Stimulated activated CD8-positive, alpha-beta memory T cell treated with anti-CD3 and anti-CD28 coated beads, Interleukin-12 subunit alpha, Interleukin-12 subunit beta, amount 100 ng/mL, for 24 hours (primary cell): Measurements from ENCODE around the gene ZNF385B.

Experiments
- DNase-seq: peaks from one replicate; pipeline ENCODE4 v3.0.0-alpha.2; 2020; ENCODE audit errors: extremely low read depth

Gene ZNF385B

DNA sequence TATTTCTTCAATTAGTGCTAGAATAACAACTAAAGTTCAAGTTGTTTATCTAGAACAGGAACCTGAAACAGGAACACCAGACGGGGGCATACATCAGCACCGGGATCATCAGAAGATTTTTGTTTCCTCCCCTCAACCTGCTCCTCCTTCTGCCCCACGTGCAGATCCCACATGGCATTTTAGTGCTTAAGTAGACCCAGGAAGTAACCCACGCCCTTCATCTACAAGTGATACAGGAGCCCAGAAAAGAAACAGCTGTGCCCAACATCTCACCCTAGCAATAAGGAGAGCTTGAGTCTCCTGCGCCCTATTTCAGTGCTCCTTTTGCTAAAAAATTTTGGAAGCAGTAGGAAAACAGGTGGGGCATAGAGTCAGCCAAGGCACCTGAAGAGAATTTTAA, 5.2 kb downstream of the ZNF385B start:
- DNase-seq: no peak

DNA sequence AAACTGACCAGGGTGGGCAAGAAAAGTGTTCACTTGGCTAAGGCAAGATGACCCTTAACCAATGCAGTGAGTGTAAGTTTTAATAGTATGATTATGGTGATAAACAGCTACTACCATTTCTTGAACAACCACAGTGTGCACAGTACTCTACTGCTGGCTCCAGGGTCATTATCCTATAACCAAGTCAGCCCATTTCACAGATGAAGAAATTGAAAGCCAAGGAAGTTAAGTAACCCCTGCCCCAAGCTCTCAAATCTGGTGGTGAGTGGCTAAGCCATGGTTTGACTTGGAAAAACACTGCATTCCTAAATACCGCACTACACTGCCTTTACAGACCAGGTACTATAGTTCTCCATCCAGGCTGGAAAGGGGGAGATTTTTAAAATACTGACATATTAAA, 5.7 kb downstream of the ZNF385B start:
- DNase-seq: no peak

DNA sequence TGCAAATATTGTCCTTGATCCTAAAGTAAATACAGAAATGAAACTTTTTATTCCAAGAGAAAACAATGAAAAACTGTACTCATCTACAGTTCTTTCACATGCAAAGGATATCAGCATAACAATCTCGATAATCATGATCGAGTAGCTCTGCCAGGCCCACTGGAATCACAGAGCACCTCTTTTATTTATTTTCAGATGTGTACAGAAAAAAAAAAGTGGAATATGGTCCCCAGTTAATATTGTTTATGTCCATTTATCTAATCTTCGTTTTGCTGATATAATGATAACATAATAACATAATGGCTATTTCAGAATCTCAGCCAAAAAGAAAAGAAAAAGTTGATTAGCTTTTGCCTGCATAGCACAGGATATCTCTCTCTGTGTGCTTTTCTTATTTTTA, 6.5 kb downstream of the ZNF385B start:
- DNase-seq: no peak

DNA sequence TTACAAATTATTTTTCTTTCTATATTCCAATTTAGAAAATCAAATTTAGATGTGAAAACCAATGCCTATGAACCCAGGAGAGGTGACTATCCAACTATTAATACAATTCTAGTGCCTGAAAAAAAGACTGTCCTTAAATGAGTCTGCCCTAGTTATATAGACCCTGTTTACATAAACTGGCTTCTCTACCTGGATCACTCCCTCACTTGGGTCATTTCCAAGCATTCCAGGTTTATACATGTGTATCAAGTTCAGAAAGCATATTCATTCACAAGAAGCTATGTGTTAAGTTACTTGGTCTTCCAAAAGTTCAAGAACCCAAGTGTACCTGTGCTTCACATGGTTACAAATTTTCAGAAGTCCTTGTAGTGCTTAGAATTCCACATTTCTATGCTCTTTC, 8.3 kb downstream of the ZNF385B start:
- no peak for DNase-seq

DNA sequence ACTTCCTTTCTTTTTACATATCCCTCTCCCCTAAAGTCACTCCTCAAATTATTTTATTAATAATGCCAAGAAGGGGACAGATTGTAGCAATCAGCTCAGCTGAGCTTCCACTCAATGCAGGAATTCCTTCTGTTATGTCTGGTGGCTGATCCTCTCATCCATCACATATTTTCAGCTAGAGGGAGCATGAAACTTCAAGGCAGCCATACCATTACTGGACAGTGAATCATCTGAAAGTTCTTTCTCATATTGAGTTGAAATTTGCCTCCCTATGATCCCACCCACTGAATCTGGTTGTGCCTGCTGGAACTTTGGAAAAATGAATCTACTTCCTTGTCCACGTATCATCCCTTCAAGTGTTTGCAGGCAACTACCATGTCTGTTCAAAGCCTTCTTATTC, 11.2 kb downstream of the ZNF385B start:
- DNase-seq: no peak

DNA sequence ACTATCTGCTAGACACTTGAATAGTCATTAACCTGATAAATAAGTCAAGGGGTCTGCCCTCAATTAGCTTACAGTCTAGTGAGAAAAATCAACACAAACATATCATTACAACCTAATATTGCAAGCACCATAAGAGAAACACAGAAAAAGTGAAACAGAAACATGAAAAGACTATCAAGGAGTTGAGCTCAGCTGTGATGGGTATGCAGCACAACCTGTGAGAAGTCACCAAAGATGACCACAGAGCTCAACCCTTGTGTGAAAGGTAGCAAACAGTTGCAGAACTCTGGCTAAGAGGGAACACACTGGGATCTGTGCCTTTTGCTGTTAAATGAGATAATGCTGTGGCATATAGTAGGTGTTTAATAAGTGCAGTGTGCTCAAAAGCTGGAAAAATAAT, 11.7 kb downstream of the ZNF385B start:
- no peak for DNase-seq

DNA sequence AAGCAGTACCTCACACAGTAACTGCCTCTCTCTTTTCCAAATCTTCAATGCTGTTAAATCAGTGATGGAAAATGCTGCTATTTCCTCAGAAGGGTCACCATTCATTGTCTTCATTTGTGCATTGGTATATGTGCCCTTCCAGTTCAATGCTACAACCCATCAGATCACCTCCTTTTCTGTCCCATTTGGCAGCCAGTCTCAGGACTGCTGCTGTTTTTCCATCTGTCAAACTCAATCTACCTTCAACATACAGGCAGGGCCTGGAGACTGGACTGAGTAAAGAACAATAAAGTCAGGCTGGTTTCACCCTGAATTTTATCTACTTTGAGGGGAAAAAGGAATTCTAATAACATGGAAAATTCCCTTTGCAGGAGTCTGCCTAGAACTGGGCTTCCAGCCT, 17.9 kb downstream of the ZNF385B start:
- DNase-seq: no peak

DNA sequence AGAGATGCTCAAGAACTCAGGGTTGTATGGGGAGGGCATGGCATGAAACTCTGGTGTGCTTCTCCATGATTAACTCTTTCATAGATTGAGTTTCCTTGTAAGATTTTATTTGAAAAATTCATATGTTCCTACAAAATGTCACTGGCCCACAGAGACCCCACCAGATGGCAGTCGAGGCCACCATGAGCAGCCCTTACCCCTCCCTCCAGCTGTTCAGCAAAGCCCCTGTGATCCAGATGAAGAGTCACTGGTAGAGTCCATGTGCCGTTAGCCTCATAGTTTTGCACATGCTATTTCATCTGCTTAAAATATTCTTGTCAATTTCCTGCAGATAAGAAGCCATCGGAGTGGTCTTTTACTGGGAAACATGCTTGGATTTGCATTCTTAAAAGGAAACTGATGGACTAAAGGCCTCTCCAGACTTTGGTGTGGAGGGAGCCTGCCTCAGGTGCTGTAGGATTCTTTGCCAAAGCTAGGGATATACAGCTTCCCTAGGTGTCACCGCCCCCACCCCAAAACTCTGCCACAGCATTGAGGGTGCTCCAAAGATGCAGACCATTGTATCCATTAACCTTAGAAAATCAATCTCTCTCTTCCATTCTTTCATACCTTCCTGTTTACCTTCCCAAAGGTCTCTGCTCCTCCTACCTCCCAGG, 18.8 kb downstream of the ZNF385B start:
- no peak for DNase-seq

DNA sequence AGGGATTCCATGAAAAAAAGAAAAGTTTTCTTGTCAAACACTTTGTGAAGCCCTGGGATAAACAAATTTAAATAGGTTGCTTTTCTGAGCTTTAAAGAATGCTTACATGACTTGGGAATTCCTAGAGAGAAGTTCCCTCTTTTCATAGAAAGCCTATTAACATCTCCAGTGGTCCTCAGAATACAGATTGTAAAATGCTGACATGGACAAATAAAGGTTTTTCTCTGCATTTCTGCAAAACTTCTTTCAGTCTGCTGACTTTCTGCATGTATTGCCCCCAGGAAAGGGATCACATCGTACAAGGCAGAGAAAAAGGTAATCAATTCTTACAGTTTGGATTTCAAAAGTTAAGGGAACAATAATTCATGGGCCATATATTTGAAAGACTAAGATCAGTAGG, 20.6 kb downstream of the ZNF385B start:
- no peak for DNase-seq

DNA sequence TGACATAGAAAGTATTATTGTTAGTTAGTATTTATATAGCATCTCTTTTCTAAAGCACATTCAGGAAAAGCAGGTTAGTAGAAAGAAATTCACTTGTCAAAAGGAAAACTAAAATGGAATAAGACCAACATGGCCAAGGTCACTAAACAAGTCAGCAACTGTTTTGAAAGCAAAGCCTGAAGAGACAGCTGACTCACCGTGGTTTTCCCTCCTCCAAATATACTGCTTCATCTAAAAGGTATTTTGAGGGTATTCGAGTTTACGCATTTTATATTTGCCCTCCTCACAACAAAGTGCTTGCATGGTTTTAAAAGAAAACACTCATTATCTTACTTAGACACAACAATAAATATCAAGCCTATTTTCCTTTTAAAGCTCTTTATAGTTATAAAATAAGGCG, 24.0 kb downstream of the ZNF385B start:
- no peak for DNase-seq

DNA sequence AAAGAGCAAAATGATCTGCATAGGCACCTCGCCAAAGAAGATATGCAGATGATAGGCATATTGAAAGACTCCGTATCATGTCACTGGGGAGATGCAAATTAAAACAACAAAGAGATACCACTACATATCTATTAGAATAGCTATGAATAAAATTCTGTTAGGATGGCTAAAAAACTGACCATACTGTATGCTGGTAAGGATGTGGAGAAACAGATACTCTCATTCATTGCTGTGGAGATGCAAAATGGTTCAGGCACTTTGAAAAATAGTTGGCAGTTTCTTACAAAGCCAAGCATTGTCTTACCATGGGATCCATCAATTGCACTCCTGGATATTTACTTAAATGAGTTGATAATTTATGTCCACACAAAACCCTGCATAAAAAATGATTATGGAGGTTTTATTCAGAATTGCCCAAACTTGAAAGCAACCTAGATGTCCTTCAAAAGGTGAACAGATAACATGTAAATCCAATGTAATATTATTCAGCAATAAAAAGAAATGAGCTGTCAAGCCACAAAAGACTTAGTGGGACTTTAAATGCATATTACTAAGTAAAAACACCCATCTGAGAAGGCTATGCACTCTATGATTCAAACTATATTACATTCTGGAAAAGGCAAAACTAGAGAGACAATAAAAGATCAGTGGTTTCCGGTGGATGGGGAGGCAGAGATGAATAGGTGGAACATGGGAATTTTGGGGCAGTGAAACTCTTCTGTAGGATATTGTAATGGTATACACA, 31.2 kb downstream of the ZNF385B start:
- DNase-seq: no peak

DNA sequence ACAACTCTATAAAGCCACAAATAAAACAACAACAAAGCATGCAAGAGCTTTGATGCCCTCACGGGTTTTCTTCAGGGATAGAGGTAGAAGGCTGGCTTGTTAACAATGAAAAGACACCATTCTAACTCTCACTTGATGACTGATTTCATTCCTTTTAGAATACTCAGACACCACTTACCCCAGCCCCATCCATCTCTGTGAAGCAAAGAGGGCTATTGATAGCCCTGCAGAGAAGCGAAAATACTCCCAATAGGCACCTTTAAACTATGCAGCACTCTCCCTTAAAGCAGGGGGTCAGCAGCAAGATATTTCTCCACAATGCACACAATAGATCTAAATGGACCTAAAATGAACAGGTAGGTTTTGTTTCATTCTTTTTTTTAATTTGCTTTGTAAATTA, 35.1 kb downstream of the ZNF385B start:
- DNase-seq: no peak

DNA sequence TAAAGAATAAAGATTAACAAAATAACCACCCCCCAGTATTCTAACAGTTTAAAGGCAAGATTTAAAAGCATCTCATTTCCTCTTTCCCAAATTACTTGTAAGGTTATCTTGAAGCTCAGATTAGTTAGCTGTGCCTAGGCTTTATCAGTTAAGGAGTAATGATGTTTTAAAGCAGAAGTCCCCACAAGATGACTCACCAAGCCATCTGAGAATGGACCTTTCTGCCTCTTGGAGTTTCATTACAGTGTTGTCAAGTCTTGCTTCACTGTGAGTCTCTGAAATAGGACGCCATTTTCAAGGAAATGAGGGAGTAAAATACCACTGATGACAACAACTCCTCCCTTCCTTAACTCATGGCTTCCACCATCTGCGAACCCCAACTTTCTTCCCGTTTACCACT, 35.9 kb downstream of the ZNF385B start:
- no peak for DNase-seq

DNA sequence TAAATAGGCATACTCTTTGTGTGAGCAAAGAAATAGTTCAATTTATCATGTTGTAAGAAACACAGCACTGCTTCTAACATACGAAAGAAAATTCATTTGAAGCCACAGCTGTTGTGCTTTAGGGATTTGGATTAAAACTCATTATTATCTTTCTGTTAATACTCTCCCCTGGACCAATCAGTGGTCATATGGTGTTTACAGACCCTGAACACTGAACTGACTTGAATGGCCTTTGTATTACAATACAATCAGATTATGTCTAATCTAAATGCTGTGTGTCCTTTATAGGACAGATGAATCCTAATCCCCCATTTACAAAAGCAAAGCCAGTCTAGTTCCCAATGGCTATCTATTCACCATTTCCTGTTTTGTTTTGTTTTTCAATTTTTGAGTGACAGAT, 36.5 kb downstream of the ZNF385B start:
- DNase-seq: no peak

DNA sequence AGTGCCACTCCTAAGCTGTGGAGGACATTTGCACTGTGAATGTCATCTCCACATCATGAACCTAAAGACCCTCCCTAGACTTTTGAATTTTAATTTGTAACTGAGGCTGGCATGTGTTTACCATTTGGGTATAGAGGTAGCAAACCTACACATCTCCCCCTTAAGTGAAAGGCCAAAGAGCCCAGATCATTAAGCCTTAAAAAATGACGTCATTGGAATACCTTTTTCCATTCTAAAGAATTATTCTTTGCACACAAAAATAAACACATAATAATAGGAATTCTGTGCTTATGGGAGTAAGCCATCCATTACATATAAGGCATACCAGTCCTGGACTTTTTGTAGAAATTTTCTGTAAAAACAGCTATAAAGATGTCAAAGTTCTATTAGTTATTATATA, 38.9 kb downstream of the ZNF385B start:
- DNase-seq: no peak

DNA sequence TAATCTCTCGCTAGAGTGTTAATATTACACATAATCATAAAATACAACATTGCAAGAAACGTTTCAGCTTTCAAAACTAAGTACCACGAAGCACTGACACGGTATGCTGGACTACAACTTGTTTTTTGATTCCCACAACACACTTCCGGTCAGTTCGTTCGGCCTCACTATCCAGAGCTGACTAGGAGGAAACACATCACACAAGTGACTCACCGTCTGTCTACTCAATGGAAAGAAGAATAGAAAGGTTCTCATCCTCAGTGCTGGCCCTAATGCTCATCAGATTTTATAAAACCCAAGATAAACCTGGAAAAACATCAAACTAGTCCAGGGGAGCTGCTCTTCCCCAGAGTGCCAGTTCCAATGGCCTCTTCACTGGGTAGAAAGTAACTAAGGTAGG, 42.9 kb downstream of the ZNF385B start:
- DNase-seq: no peak

DNA sequence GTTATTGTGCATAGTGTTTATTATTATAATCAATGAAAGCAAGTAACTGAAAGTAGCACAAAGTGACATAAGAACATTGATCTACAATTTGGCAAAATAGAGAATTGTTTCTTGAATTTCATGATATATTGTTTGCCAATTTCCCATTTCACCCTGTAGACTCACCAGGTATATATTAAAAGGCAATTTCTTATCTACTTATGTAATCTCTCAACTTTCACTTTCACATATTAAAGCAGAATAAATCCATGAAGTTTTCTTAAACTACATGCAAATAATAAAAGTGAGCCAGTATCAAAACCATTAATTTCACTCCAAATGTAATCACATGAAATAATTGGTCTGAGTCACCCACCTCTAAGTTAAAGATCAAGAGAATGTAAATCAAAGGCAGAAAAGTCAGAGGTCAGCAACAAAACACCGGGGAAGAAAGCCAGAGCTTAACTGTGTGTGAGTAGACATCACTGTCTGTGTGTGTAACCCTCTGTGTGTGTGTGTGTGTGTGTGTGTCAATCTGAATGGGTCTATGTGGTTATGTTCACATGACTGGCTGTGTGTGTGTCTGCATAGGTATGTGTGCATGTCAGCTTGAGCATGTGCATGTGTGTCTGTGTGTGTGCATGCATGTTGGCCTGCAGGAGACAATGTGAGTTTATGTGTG, 44.1 kb downstream of the ZNF385B start:
- no peak for DNase-seq

DNA sequence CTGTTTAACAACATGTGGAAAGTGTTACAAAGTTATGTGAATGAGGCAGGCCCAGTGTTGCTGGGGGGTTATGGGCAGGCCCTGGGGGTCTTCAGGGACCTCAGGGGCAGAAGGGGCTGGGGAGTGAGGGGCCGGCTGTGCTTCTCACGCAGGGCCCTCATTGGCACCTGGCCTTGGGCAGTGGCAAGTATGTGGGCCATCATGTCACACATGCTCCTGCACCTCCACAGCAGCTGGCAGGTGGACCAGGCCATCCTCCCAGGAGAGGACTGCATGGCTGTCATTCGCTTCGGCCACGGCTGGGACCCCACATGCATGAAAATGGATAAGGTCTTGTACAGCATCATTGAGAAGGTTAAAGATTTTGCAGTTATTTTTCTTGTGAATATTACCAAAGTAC, 47.4 kb downstream of the ZNF385B start:
- no peak for DNase-seq

DNA sequence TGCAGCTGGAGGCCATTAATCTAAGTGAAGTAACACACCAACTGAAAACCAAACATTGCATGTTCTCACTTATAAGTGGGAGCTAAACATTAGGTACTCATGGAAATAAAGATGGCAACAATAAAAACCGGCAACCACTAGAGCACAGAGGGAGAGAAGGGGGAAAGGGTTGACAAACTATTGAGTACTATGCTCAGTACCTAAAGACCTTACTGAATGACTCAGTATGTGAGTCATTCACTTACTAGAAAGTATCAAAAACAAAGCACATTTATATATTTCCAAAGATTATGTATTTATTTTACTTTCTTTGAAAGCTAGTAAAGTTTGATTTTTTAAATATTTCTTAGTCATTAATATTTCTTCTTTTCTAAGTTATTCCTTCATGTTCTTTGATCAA, 48.9 kb downstream of the ZNF385B start:
- DNase-seq: no peak

DNA sequence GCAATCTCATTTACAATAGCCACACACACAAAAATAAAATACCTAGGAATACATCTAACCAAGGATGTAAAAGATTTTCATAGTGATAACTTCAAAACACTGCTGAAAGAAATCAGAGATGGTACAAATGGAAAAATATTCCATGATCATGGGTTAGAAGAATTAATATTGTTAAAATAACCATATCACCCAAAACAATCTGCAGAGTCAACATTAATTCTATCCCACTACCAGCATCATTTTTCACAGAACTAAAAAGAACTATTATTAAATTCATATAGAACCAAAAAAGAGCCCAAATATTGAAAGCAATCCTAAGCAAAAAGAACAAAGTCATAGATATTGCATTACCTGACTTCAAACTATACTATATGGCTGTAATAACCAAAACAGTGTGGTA, 50.4 kb downstream of the ZNF385B start:
- no peak for DNase-seq

DNA sequence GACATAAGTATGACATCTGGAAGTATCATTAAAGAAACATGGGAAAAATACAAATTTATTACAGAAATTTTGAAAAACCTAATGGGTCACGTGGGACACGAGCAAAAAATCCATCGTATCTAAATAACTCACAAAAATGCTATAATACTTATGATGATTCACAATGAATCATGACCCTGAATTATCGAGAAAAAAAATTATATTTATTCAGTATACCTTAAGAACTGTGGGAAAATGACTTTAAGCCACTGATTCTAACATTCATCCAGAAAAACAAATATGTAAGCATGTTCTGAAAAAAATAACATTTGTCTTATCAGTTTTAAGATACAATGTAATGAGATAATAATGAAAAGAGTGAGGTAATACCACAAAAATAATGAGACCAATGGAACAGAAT, 51.8 kb downstream of the ZNF385B start:
- DNase-seq: no peak

DNA sequence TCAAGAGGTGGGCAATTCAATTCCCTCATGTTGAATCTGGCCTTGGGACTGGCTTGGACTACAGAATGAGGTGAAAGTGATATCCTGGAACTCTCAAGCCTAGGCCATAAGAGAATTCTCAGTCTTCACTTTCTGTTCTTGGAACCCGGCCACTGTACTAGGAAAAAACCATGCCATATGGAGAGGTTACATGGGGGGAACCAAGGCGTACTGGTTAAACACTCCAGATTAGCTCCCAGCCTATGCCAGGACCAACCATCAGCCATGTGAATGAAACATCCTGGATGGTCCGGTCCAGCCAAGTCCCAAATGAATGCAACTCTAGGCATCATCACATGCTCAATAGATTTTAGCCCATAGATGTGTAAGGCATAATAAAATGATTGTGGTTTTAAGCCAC, 56.4 kb downstream of the ZNF385B start:
- no peak for DNase-seq

DNA sequence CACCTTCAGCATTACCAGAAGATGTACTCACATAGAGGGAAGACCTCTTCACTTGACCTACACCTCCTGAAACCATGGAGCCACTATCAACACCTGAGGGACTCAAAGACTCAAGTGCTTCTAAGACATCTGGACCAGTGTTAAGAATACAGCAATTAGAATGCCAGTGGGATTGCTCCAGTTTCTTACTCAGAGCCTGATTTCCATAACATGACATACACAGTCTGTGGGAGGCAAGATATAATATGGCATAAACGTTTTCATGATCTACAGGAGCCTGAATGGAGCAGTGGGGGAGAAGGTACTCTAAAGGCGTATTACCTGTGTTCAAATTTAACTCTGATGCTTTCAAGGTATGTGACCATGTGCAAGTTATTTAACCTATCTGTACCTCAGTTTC, 57.2 kb downstream of the ZNF385B start:
- DNase-seq: no peak
